ENCODE data around the gene ATP1B3. TPM values are rescaled to one million over a fixed set of nuclear protein-coding genes. Genes with fewer than 3 reads are reported as not detected.
"Not testable (repeated sequence)": the region's sequence is repeated elsewhere in the genome, so short reads cannot be mapped to it uniquely, and the experiment has no call there.

The ATP1B3 gene
- total and polyA plus RNA-seq, 9 of the 15 experiments (the other 6 are each of a cell fraction or from before 2014, with no cell fraction given), result 48.3 to 202 (median 123) TPM

DNA sequence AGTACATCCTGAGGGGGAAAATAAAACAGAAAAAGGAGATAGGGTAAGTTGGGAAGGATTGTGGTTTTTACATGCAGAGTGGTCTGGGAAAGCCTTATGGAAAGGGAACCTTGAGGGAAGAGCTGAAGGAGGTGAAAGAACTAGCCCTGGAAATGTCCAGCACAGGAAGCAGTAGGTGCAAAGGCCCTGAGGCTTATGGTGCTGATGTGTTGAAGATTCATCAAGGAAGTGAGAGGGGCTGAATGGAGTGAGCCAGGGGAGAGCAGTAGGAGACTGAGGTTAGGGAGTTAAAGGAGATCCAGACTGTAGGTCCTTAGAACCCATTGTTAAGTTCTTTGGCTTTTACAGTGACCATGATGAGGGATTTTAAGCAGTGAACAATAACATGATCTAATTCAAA, 33.0 kb downstream of the ATP1B3 start:
- Histone ChIP-seq H3K4me2 (ENCODE audit: insufficient read depth, low read length) (no peak overlapping the region), H4K20me1 (replicated peaks; ENCODE audit: control insufficient read depth, insufficient read depth, low read length) (no peaks in the 10 kb centered on the region), H3K9ac (ENCODE audit: insufficient read depth in 1 of 2, low read depth in 2 of 2, low read length in 2 of 2) (no peak overlapping the region), H2AFZ (ENCODE audit: low read depth, low read length) (no peak overlapping the region), H3K27me3 (ENCODE audit: control insufficient read depth in 2 of 2, insufficient read depth in 2 of 2, low read length in 2 of 2) (no peaks in the 10 kb centered on the region), H3K36me3 (ENCODE audit: control insufficient read depth, insufficient read depth, low read length) (peaks cover 89% of the 10 kb centered on the region), H3K27ac (ENCODE audit: extremely low read depth, low read depth, low read length) (no peak overlapping the region), H3K4me3 (no peak overlapping the region), H3K9me3 (replicated peaks; ENCODE audit: control insufficient read depth, insufficient read depth, low read depth, low read length) (peaks cover 4% of the 10 kb centered on the region; the same call in 1 of the 2 replicates), H3K9me1 (ENCODE audit: control insufficient read depth, insufficient read depth, low read length) (no peaks in the 10 kb centered on the region), H3K79me2 (ENCODE audit: control insufficient read depth, insufficient read depth, low read length) (peaks cover 3% of the 10 kb centered on the region; the same call in 1 of the 3 replicates), H3K4me1 (replicated peaks in 1 of 2; ENCODE audit: control insufficient read depth in 2 of 2, insufficient read depth in 2 of 2, low read length in 2 of 2) (no peaks in the 10 kb centered on the region)
- ChIA-PET POLR2A (interaction anchor here (0.6 to 0.8 kb wide), 2 partner anchors 9 to 13 kb away, joined by 3 read pairs; no protein-coding TSS in a partner anchor), CTCF (ENCODE audit: low intra/inter-chr PET ratio) (no interaction called here)
- TSS peak; percentile 6 for BruUV-seq (replicated peaks)
- intact Hi-C loops (cut with micrococcal nuclease), result no loop called here
- FAIRE-seq (no peak), DNase-seq (ENCODE audit: extremely low read depth in 1 of 4, low spot score in 3 of 4) (no peak), ATAC-seq (no peak)
- no peak for TF ChIP-seq MCM5 (IDR thresholded peaks at IDR 0.05; ENCODE audit: low read depth)
- TF ChIP-seq RBM25 (IDR thresholded peaks at IDR 0.05; ENCODE audit: low read depth, low read length, severe bottlenecking), result peak; percentile 61
- in situ Hi-C loops (cut with MboI), result loop anchor here (10.0 kb wide), 1 partner anchor 325 kb away; no protein-coding TSS in a partner anchor

DNA sequence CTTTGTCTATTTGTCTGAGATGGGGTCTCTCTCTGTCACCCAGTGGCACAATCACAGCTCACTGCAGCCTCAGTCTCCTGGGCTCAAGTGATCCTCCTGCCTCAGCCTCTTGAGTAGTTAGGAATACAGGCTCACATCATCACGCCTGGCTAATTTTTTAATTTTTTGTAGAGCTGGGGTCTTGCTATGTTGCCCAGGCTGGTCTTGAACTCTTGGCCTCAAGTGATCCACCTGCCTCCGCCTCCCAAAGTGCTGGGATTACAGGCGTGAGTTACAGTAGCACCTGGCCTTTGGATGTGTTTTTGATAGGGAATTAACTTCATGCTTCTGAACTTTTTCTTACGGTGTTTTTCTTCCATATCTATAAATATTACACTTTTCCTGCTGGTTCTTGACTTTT, 33.5 kb downstream of the ATP1B3 start:
- ATAC-seq; H3K4me1 ChIP-seq (replicated peaks in 1 of 2; ENCODE audit: control insufficient read depth in 2 of 2, insufficient read depth in 2 of 2, low read length in 2 of 2); H3K9me1 ChIP-seq (ENCODE audit: control insufficient read depth, insufficient read depth, low read length); H3K4me3 ChIP-seq; H3K79me2 ChIP-seq (ENCODE audit: control insufficient read depth, insufficient read depth, low read length); BruUV-seq (replicated peaks); H3K9ac ChIP-seq (ENCODE audit: insufficient read depth in 1 of 2, low read depth in 2 of 2, low read length in 2 of 2); H3K9me3 ChIP-seq (replicated peaks; ENCODE audit: control insufficient read depth, insufficient read depth, low read depth, low read length); FAIRE-seq; H2AFZ ChIP-seq (ENCODE audit: low read depth, low read length); CTCF ChIA-PET (ENCODE audit: low intra/inter-chr PET ratio); H3K4me2 ChIP-seq (ENCODE audit: insufficient read depth, low read length); H3K27me3 ChIP-seq (ENCODE audit: control insufficient read depth in 2 of 2, insufficient read depth in 2 of 2, low read length in 2 of 2); DNase-seq (ENCODE audit: extremely low read depth in 1 of 4, low spot score in 3 of 4); H4K20me1 ChIP-seq (replicated peaks; ENCODE audit: control insufficient read depth, insufficient read depth, low read length); POLR2A ChIA-PET; H3K27ac ChIP-seq (ENCODE audit: extremely low read depth, low read depth, low read length): not testable (repeated sequence)
- in situ Hi-C loops (cut with MboI) (loop anchor here (10.0 kb wide), 1 partner anchor 325 kb away; no protein-coding TSS in a partner anchor), intact Hi-C loops (cut with micrococcal nuclease) (loop anchor here (5.0 to 10.0 kb wide), 2 partner anchors 33 to 335 kb away; partner anchors contain the start of gene ATP1B3)
- peaks cover 89% of the 10 kb centered on the region for H3K36me3 ChIP-seq (ENCODE audit: control insufficient read depth, insufficient read depth, low read length)
- peak; percentile 89 for TF ChIP-seq ZNF121 (CRISPR knock-in tag; conservative IDR thresholded peaks at IDR 0.05)
- WGBS (ENCODE audit: insufficient coverage, low coverage, missing lambda C conversion rate), result 95% methylated on average over 4 of the region's 4 CpGs
